Endothelial cell (in vitro differentiated cells): ENCODE results near the gene PTPRN2. TPM values are rescaled to one million over a fixed set of nuclear protein-coding genes. Genes with fewer than 3 reads are reported as not detected.

ENCODE experiments used
- DNase-seq: peaks from one replicate; pipeline ENCODE4 v3.0.0; 2021; ENCODE audit warnings: low spot score
- H3K27ac Mint-ChIP-seq: one replicate; pipeline ENCODE4 v1.8.0; 2021; ENCODE audit warnings: mixed read lengths, inconsistent platforms; ENCODE audit not compliant: unreplicated experiment
- H3K27me3 Mint-ChIP-seq: one replicate; pipeline ENCODE4 v1.8.0; 2021; ENCODE audit warnings: mild to moderate bottlenecking, moderate library complexity, mixed read lengths, inconsistent platforms; ENCODE audit not compliant: unreplicated experiment
- H3K36me3 Mint-ChIP-seq: one replicate; pipeline ENCODE4 v1.8.0; 2021; ENCODE audit warnings: mild to moderate bottlenecking, low read depth, mixed read lengths, inconsistent platforms; ENCODE audit not compliant: unreplicated experiment
- H3K4me1 Mint-ChIP-seq: one replicate; pipeline ENCODE4 v1.8.0; 2021; ENCODE audit warnings: mild to moderate bottlenecking, mixed read lengths, inconsistent platforms; ENCODE audit not compliant: unreplicated experiment
- H3K4me3 Mint-ChIP-seq: one replicate; pipeline ENCODE4 v1.8.0; 2021; ENCODE audit warnings: mild to moderate bottlenecking, mixed read lengths, inconsistent platforms; ENCODE audit not compliant: unreplicated experiment
- H3K9me3 Mint-ChIP-seq: one replicate; pipeline ENCODE4 v1.8.0; 2021; ENCODE audit warnings: mixed read lengths, inconsistent platforms; ENCODE audit not compliant: unreplicated experiment
- CTCF ChIP-seq: fragments of 200-600 bp; sonication (generic); IDR thresholded peaks from one replicate; pipeline ENCODE4 v1.5.0; 2021; ENCODE audit warnings: antibody characterized with exemption; ENCODE audit not compliant: unreplicated experiment
- total RNA-seq: library from RNA; stranded (reverse); fragmentation: NEBNext Ultra II Directional; extraction: Animal tissue kit (Norgen Biotek cat#: 25700); gene quantifications from one replicate; pipeline ENCODE4 v1.2.1, GENCODE V29; 2021; ENCODE audit not compliant: unreplicated experiment

The PTPRN2 gene
- total RNA-seq, 1 donor from 2014 or later = 0.18 TPM

GRCh38 chr7:157590526-157590925 is 997.1 kb downstream of the PTPRN2 start:
- Mint-ChIP-seq H3K9me3 (peaks cover 67% of the 10 kb centered on the region), H3K27me3 (peaks cover 11% of the 10 kb centered on the region), H3K27ac (no peak overlapping the region), H3K4me3 (no peak overlapping the region), H3K4me1 (no peaks in the 10 kb centered on the region), H3K36me3 (peaks cover 30% of the 10 kb centered on the region)
- no peak for DNase-seq
- no peak for TF ChIP-seq CTCF

GRCh38 chr7:157589680-157590079 is 997.9 kb downstream of the PTPRN2 start:
- Mint-ChIP-seq H3K4me3 (no peak overlapping the region), H3K9me3 (peaks cover 65% of the 10 kb centered on the region)

GRCh38 chr7:157587805-157588560 is 999.6 kb downstream of the PTPRN2 start:
- Mint-ChIP-seq H3K27ac (no peak overlapping the region), H3K9me3 (peaks cover 76% of the 10 kb centered on the region), H3K4me3 (no peak overlapping the region), H3K4me1 (no peaks in the 10 kb centered on the region), H3K36me3 (peaks cover 30% of the 10 kb centered on the region), H3K27me3 (peaks cover 11% of the 10 kb centered on the region)
- no peak for TF ChIP-seq CTCF
- no peak for DNase-seq

More at GRCh38 chr7:157589680-157590079, 997.9 kb downstream of the PTPRN2 start:
- no peaks in the 10 kb centered on the region for H3K4me1 Mint-ChIP-seq
- peaks cover 11% of the 10 kb centered on the region for H3K27me3 Mint-ChIP-seq
- H3K27ac Mint-ChIP-seq = no peak overlapping the region
- TF ChIP-seq CTCF = no peak
- DNase-seq = no peak
- H3K36me3 Mint-ChIP-seq = peaks cover 27% of the 10 kb centered on the region

GRCh38 chr7:157587051-157587804 is 1000.4 kb downstream of the PTPRN2 start:
- Mint-ChIP-seq H3K36me3 (peaks cover 27% of the 10 kb centered on the region), H3K27ac (no peak overlapping the region), H3K4me3 (no peak overlapping the region), H3K4me1 (no peaks in the 10 kb centered on the region), H3K9me3 (peaks cover 74% of the 10 kb centered on the region), H3K27me3 (peaks cover 6% of the 10 kb centered on the region)
- no peak for DNase-seq
- no peak for TF ChIP-seq CTCF
